Subcutaneous abdominal adipose tissue (tissue), 5 donors: Measurements from ENCODE around the gene IFT20.

Experiments
- H3K27ac ChIP-seq: one replicate; pipeline ENCODE4 v1.7.0; 2013; ENCODE audit warnings: low read depth, mild to moderate bottlenecking, inconsistent platforms, low read length, moderate library complexity
- H3K27me3 ChIP-seq, 5 donors: one replicate each; pipeline ENCODE4 v1.7.0; 2013; ENCODE audit warnings: low read length in 5 of 5, inconsistent platforms in 1 of 5; ENCODE audit not compliant: control insufficient read depth in 5 of 5, insufficient read depth in 4 of 5
- H3K36me3 ChIP-seq, 5 donors: one replicate each; pipeline ENCODE4 v1.7.0; 2013; ENCODE audit warnings: low read length in 5 of 5; ENCODE audit not compliant: control insufficient read depth in 5 of 5, insufficient read depth in 5 of 5
- H3K4me1 ChIP-seq, 5 donors: one replicate each; pipeline ENCODE4 v1.7.0; 2013; ENCODE audit warnings: low read length in 5 of 5, mild to moderate bottlenecking in 3 of 5, moderate library complexity in 1 of 5; ENCODE audit not compliant: control insufficient read depth in 5 of 5, insufficient read depth in 5 of 5
- H3K4me3 ChIP-seq, 5 donors: one replicate each; pipeline ENCODE4 v1.7.0; 2013; ENCODE audit warnings: low read length in 5 of 5, low read depth in 1 of 5
- H3K9ac ChIP-seq, 5 donors: one replicate each; pipeline ENCODE4 v1.7.0; 2013; ENCODE audit warnings: low read length in 5 of 5, mild to moderate bottlenecking in 4 of 5, moderate library complexity in 3 of 5
- H3K9me3 ChIP-seq, 5 donors: one replicate each; pipeline ENCODE4 v1.7.0; 2013; ENCODE audit warnings: low read length in 5 of 5; ENCODE audit not compliant: control insufficient read depth in 5 of 5
- donor health status: healthy.
- donor health status: healthy.
- donor health status: healthy.
- donor health status: healthy.
- donor health status: healthy.

IFT20 gene

GRCh38 chr17:28335201-28335958, at the start of gene IFT20, which contains the start of gene TNFAIP1:
Gene IFT20 (minus strand): TSS chr17:28335472. CDS start chr17:28331985, 3,487 bp downstream.
Gene TNFAIP1 (plus strand): TSS chr17:28335761. CDS start chr17:28339522, 3,761 bp downstream.
- H3K4me3 ChIP-seq: peak within 1 kb of the TSS; percentile 91 to 95 (median 94)
- no peaks in the 10 kb centered on the region for H3K9me3 ChIP-seq
- H3K36me3 ChIP-seq: peaks cover 0 to 30% (median 30%) of the 10 kb centered on the region in 5 donors
- peak within 1 kb of the TSS; percentile 89 to 96 (median 94) for H3K9ac ChIP-seq
- peak within 1 kb of the TSS; percentile 93 for H3K27ac ChIP-seq
- no peaks in the 10 kb centered on the region for H3K27me3 ChIP-seq
- peaks cover 18 to 55% (median 37%) of the 10 kb centered on the region in 5 donors for H3K4me1 ChIP-seq

- H3K9ac ChIP-seq: peak overlapping the region in 2 of 5 donors; percentile 71
- no peak overlapping the region for H3K27ac ChIP-seq
- H3K4me3 ChIP-seq: peak overlapping the region; percentile 64 to 79 (median 70)
- H3K4me1 ChIP-seq: peaks cover 0 to 30% (median 22%) of the 10 kb centered on the region in 5 donors
- H3K36me3 ChIP-seq: peaks cover 6 to 18% (median 15%) of the 10 kb centered on the region in 5 donors
- H3K27me3 ChIP-seq: peaks cover 0 to 17% (median 7%) of the 10 kb centered on the region in 5 donors
- no peaks in the 10 kb centered on the region for H3K9me3 ChIP-seq
Observed at GRCh38 chr17:28385037-28385400, 49.7 kb upstream of the IFT20 start.

GRCh38 chr17:28384281-28385036, 49.2 kb upstream of the IFT20 start:
- Histone ChIP-seq H3K27me3 (peaks cover 0 to 17% (median 7%) of the 10 kb centered on the region in 5 donors), H3K36me3 (peaks cover 6 to 15% (median 11%) of the 10 kb centered on the region in 5 donors), H3K9ac (peak overlapping the region in 3 of 5 donors; percentile 57 to 71 (median 71)), H3K9me3 (no peaks in the 10 kb centered on the region), H3K4me3 (peak overlapping the region; percentile 64 to 79 (median 70)), H3K27ac (no peak overlapping the region), H3K4me1 (peaks cover 0 to 30% (median 22%) of the 10 kb centered on the region in 5 donors)

- no peak overlapping the region for H3K27ac ChIP-seq
- H3K36me3 ChIP-seq: peaks cover 0 to 4% (median 0%) of the 10 kb centered on the region in 5 donors
- no peaks in the 10 kb centered on the region for H3K9me3 ChIP-seq
- H3K27me3 ChIP-seq: peaks cover 0 to 17% (median 7%) of the 10 kb centered on the region in 5 donors
- H3K9ac ChIP-seq: no peak overlapping the region
- peaks cover 0 to 30% (median 22%) of the 10 kb centered on the region in 5 donors for H3K4me1 ChIP-seq
- H3K4me3 ChIP-seq: peak overlapping the region in 2 of 5 donors; percentile 44 to 61
Observed at GRCh38 chr17:28381141-28381825, 46.0 kb upstream of the IFT20 start.

GRCh38 chr17:28379814-28380801, 44.8 kb upstream of the IFT20 start:
- Histone ChIP-seq H3K36me3 (peaks cover 0 to 4% (median 0%) of the 10 kb centered on the region in 5 donors), H3K9me3 (no peaks in the 10 kb centered on the region), H3K27me3 (peaks cover 0 to 17% (median 7%) of the 10 kb centered on the region in 5 donors), H3K4me3 (no peak overlapping the region), H3K4me1 (peaks cover 0 to 25% (median 17%) of the 10 kb centered on the region in 5 donors), H3K27ac (no peak overlapping the region), H3K9ac (no peak overlapping the region)

GRCh38 chr17:28372945-28373274, 37.6 kb upstream of the IFT20 start:
- no peaks in the 10 kb centered on the region for H3K9me3 ChIP-seq
- H3K9ac ChIP-seq: peak overlapping the region in 1 of 5 donors; percentile 50
- H3K27me3 ChIP-seq: peaks cover 0 to 14% (median 0%) of the 10 kb centered on the region in 5 donors
- H3K27ac ChIP-seq: no peak overlapping the region
- H3K4me1 ChIP-seq: peaks cover 3 to 26% (median 19%) of the 10 kb centered on the region in 5 donors
- H3K36me3 ChIP-seq: peaks cover 0 to 2% (median 0%) of the 10 kb centered on the region in 5 donors
- peak overlapping the region in 1 of 5 donors; percentile 67 for H3K4me3 ChIP-seq

GRCh38 chr17:28372203-28372944, 37.1 kb upstream of the IFT20 start:
- H3K4me3 ChIP-seq: peak overlapping the region in 4 of 5 donors; percentile 65 to 72 (median 68)
- H3K9ac ChIP-seq: peak overlapping the region in 2 of 5 donors; percentile 34 to 50
- H3K4me1 ChIP-seq: peaks cover 3 to 26% (median 19%) of the 10 kb centered on the region in 5 donors
- peaks cover 0 to 14% (median 0%) of the 10 kb centered on the region in 5 donors for H3K27me3 ChIP-seq
- H3K36me3 ChIP-seq: peaks cover 0 to 4% (median 0%) of the 10 kb centered on the region in 5 donors
- no peaks in the 10 kb centered on the region for H3K9me3 ChIP-seq
- H3K27ac ChIP-seq: no peak overlapping the region

GRCh38 chr17:28371245-28372202, 36.3 kb upstream of the IFT20 start, which contains the start of gene SARM1:
Gene SARM1 (plus strand): TSS chr17:28371694. CDS start chr17:28372033, 339 bp downstream.
- peaks cover 0 to 12% (median 0%) of the 10 kb centered on the region in 5 donors for H3K36me3 ChIP-seq
- H3K27me3 ChIP-seq: peaks cover 0 to 14% (median 0%) of the 10 kb centered on the region in 5 donors
- H3K4me3 ChIP-seq: peak within 1 kb of the TSS; percentile 50 to 72 (median 67)
- H3K9ac ChIP-seq: peak within 1 kb of the TSS in 4 of 5 donors; percentile 34 to 57 (median 53)
- peaks cover 3 to 26% (median 19%) of the 10 kb centered on the region in 5 donors for H3K4me1 ChIP-seq
- H3K27ac ChIP-seq: no peak within 1 kb of the TSS
- H3K9me3 ChIP-seq: no peaks in the 10 kb centered on the region
